IMR-90 (cell line): ENCODE data around the gene FAM237A. TPM values are rescaled to one million over a fixed set of nuclear protein-coding genes. Genes with fewer than 3 reads are reported as not detected.

Experiments used
- ATAC-seq: fragments of 200-7000 bp; cut with Tn5 transposase; 2 replicates; pipeline ENCODE4 v1.9.1; 2020; ENCODE audit warnings: low read depth, mild to moderate bottlenecking, moderate library complexity
- BruUV-seq: library from RNA; stranded (reverse); fragments of 400-500 nt; replicated peaks from 2 replicates; lab custom pipeline; 2021; lab: Mats Ljungman, UMichigan
- CTCF ChIA-PET: fragments of 300-600 bp; formaldehyde crosslinking; extraction: SDS; loops from one replicate; lab custom pipeline; 2021; ENCODE audit warnings: antibody characterized with exemption; lab: Yijun Ruan, JAX
- POLR2A ChIA-PET: fragments of 300-600 bp; sonication (Branson Sonifier 250); formaldehyde crosslinking; loops from one replicate; lab custom pipeline; 2022; ENCODE audit warnings: antibody characterized with exemption; ENCODE audit not compliant: unreplicated experiment; lab: Charles Lee
- DNase-seq: peaks from one replicate; pipeline ENCODE4 v3.0.0; 2013
- H2AFZ ChIP-seq: replicated peaks from 2 replicates; pipeline ENCODE3; 2013; ENCODE audit warnings: low read length, mild to moderate bottlenecking; ENCODE audit not compliant: poor library complexity
- H2AK5ac ChIP-seq: 2 replicates; pipeline ENCODE4 v1.6.1; 2013; ENCODE audit warnings: low read depth, low read length, inconsistent platforms
- H2AK9ac ChIP-seq: replicated peaks from 2 replicates; pipeline ENCODE3; 2013; ENCODE audit warnings: mild to moderate bottlenecking, low read depth, low read length, moderate library complexity; ENCODE audit not compliant: poor library complexity
- H2BK120ac ChIP-seq: 2 replicates; pipeline ENCODE4 v1.6.1; 2013; ENCODE audit warnings: low read depth, low read length, inconsistent platforms
- H2BK15ac ChIP-seq: 3 replicates; pipeline ENCODE4 v1.6.1; 2013; ENCODE audit warnings: low read depth, low read length, inconsistent platforms
- H2BK20ac ChIP-seq: 2 replicates; pipeline ENCODE4 v1.6.1; 2013; ENCODE audit warnings: low read depth, mild to moderate bottlenecking, inconsistent platforms, low read length, moderate library complexity
- H2BK5ac ChIP-seq: 2 replicates; pipeline ENCODE4 v1.6.1; 2013; ENCODE audit warnings: mild to moderate bottlenecking, low read depth, low read length, inconsistent platforms; ENCODE audit not compliant: poor library complexity, severe bottlenecking
- H3K14ac ChIP-seq: replicated peaks from 2 replicates; pipeline ENCODE4 v1.6.1; 2013; ENCODE audit warnings: low read depth, low read length, inconsistent platforms
- H3K18ac ChIP-seq: 2 replicates; pipeline ENCODE4 v1.6.1; 2013; ENCODE audit warnings: low read depth, low read length, control low read depth
- H3K23ac ChIP-seq: 2 replicates; pipeline ENCODE4 v1.6.1; 2013; ENCODE audit warnings: low read depth, low read length, inconsistent platforms
- H3K27ac ChIP-seq: 2 replicates; pipeline ENCODE4 v1.5.1; 2013; ENCODE audit warnings: mild to moderate bottlenecking, control low read depth, low read length; ENCODE audit not compliant: insufficient read depth
- H3K27me3 ChIP-seq: 2 replicates; pipeline ENCODE4 v1.6.1; 2013; ENCODE audit warnings: low read length; ENCODE audit not compliant: control insufficient read depth, insufficient read depth
- H3K36me3 ChIP-seq: 2 replicates; pipeline ENCODE4 v1.6.1; 2013; ENCODE audit warnings: low read length, mixed read lengths; ENCODE audit not compliant: control insufficient read depth, insufficient read depth
- H3K4ac ChIP-seq: 2 replicates; pipeline ENCODE4 v1.6.1; 2013; ENCODE audit warnings: low read depth, low read length, inconsistent platforms
- H3K4me1 ChIP-seq: 2 replicates; pipeline ENCODE4 v1.6.1; 2013; ENCODE audit warnings: low read length, mixed read lengths; ENCODE audit not compliant: control insufficient read depth, insufficient read depth
- H3K4me2 ChIP-seq: 2 replicates; pipeline ENCODE4 v1.6.1; 2013; ENCODE audit warnings: low read depth, mild to moderate bottlenecking, control low read depth, low read length, moderate library complexity
- H3K4me3 ChIP-seq: 2 replicates; pipeline ENCODE4 v1.5.1; 2013; ENCODE audit warnings: low read depth, mild to moderate bottlenecking, control low read depth, low read length, moderate library complexity; ENCODE audit not compliant: insufficient read depth
- H3K56ac ChIP-seq: 2 replicates; pipeline ENCODE4 v1.6.1; 2013; ENCODE audit warnings: low read length, inconsistent platforms; ENCODE audit not compliant: insufficient read depth; ENCODE audit errors: extremely low read depth
- H3K79me1 ChIP-seq, 2 experiments: 2 replicates each; pipeline ENCODE4 v1.6.1; 2013; ENCODE audit warnings: low read length in 2 of 2, inconsistent platforms in 1 of 2, low read depth in 1 of 2
- H3K9ac ChIP-seq: 2 replicates; pipeline ENCODE4 v1.6.1; 2013; ENCODE audit warnings: low read depth, low read length, control low read depth
- H3K9me1 ChIP-seq: 2 replicates; pipeline ENCODE4 v1.6.1; 2013; ENCODE audit warnings: low read length, inconsistent platforms; ENCODE audit not compliant: insufficient read depth
- H3K9me3 ChIP-seq: 2 replicates; pipeline ENCODE4 v1.6.1; 2013; ENCODE audit warnings: low read length; ENCODE audit not compliant: control insufficient read depth, insufficient read depth
- H4K20me1 ChIP-seq: 2 replicates; pipeline ENCODE4 v1.6.1; 2013; ENCODE audit warnings: low read length, inconsistent platforms; ENCODE audit not compliant: insufficient read depth
- H4K5ac ChIP-seq: 2 replicates; pipeline ENCODE4 v1.6.1; 2013; ENCODE audit warnings: mild to moderate bottlenecking, low read depth, low read length, control low read depth
- H4K8ac ChIP-seq, 2 experiments: 2 replicates each; pipeline ENCODE4 v1.6.1; 2013; ENCODE audit warnings: low read depth in 2 of 2, low read length in 2 of 2, control low read depth in 1 of 2, inconsistent platforms in 1 of 2
- H4K91ac ChIP-seq: 2 replicates; pipeline ENCODE4 v1.6.1; 2013; ENCODE audit warnings: low read depth, low read length, inconsistent platforms; ENCODE audit not compliant: insufficient read depth
- BHLHE40 ChIP-seq: fragments of 150-350 bp; IDR thresholded peaks from 2 replicates; pipeline ENCODE4 v1.6.1; 2016; ENCODE audit warnings: mild to moderate bottlenecking, low read depth, low read length
- CEBPB ChIP-seq: IDR thresholded peaks from 2 replicates; pipeline ENCODE4 v1.6.1; 2012; ENCODE audit warnings: low read depth, low read length, improper control_type of control experiment
- CHD1 ChIP-seq: IDR thresholded peaks from 2 replicates; pipeline ENCODE4 v1.6.1; 2012; ENCODE audit warnings: low read depth, low read length, improper control_type of control experiment
- ELK1 ChIP-seq: fragments of 150-350 bp; IDR thresholded peaks from 2 replicates; pipeline ENCODE4 v1.6.1; 2016; ENCODE audit warnings: low read depth, mild to moderate bottlenecking, low read length, moderate library complexity, borderline replicate concordance
- MAFK ChIP-seq: IDR thresholded peaks from 2 replicates; pipeline ENCODE4 v1.6.1; 2012; ENCODE audit warnings: low read depth, low read length, improper control_type of control experiment
- MAZ ChIP-seq: IDR thresholded peaks from 2 replicates; pipeline ENCODE4 v1.6.1; 2012; ENCODE audit warnings: low read depth, mild to moderate bottlenecking, low read length, improper control_type of control experiment, moderate library complexity, borderline replicate concordance
- MXI1 ChIP-seq: IDR thresholded peaks from 2 replicates; pipeline ENCODE4 v1.6.1; 2012; ENCODE audit warnings: low read depth, mild to moderate bottlenecking, low read length, moderate library complexity, borderline replicate concordance
- NFE2L2 ChIP-seq: fragments of 150-350 bp; IDR thresholded peaks from 2 replicates; pipeline ENCODE4 v1.6.1; 2016; ENCODE audit warnings: low read depth, mild to moderate bottlenecking, low read length
- POLR2A ChIP-seq: IDR thresholded peaks from 2 replicates; pipeline ENCODE4 v1.6.1; 2012; ENCODE audit warnings: mild to moderate bottlenecking, low read depth, low read length
- RAD21 ChIP-seq: IDR thresholded peaks from 2 replicates; pipeline ENCODE4 v1.6.1; 2012; ENCODE audit warnings: low read length, improper control_type of control experiment
- RCOR1 ChIP-seq: IDR thresholded peaks from 2 replicates; pipeline ENCODE4 v1.6.1; 2012; ENCODE audit warnings: mild to moderate bottlenecking, low read length, improper control_type of control experiment; ENCODE audit not compliant: insufficient replicate concordance
- RFX5 ChIP-seq: IDR thresholded peaks from 2 replicates; pipeline ENCODE4 v1.8.0; 2012; ENCODE audit warnings: low read depth, mild to moderate bottlenecking, low read length, moderate library complexity
- SMC3 ChIP-seq: fragments of 150-350 bp; IDR thresholded peaks from 2 replicates; pipeline ENCODE4 v1.6.1; 2016; ENCODE audit warnings: low read depth, mild to moderate bottlenecking, antibody characterized with exemption, low read length, moderate library complexity
- USF2 ChIP-seq: fragments of 150-350 bp; IDR thresholded peaks from 2 replicates; pipeline ENCODE4 v1.6.1; 2017; ENCODE audit warnings: mild to moderate bottlenecking, antibody characterized with exemption, low read length, low read depth
- WGBS, 2 experiments: methylation state at CpG; one replicate each; pipeline versions ENCODE4 v1.1.5 to v1.1.7; 2013; ENCODE audit warnings: missing lambda C conversion rate in 2 of 2; ENCODE audit not compliant: insufficient read length in 1 of 2; ENCODE audit errors: extremely low coverage in 2 of 2; 5-methylcytosine and 5-hydroxymethylcytosine counted together
- dilution Hi-C: fragments of 300-500 bp; cut with HindIII; formaldehyde crosslinking; loops from one replicate; pipeline ENCODE4 v1.14.3; 2018; ENCODE audit warnings: low sequenced_read_pairs; ENCODE audit not compliant: unreplicated experiment
- in situ Hi-C: fragments of 300-500 bp; cut with MboI; formaldehyde crosslinking; loops from 3 replicates; pipeline ENCODE4 v1.14.3; 2019; ENCODE audit warnings: low sequenced_read_pairs, inconsistent platforms, mixed read lengths
- intact Hi-C: fragments of 100-400 bp; cut with micrococcal nuclease; formaldehyde crosslinking; loops from 2 replicates; pipeline ENCODE4 v1.10.0; 2022
- polyA plus RNA-seq, 3 experiments: library from polyadenylated mRNA; depleted of rRNA; stranded (reverse); fragments of >200 nt; gene quantifications; 2 replicates each; pipeline ENCODE4 v1.2.3, GENCODE V29; 2012; ENCODE audit warnings: low replicate concordance in 1 of 3
- total RNA-seq: library from RNA; depleted of rRNA; stranded (reverse); fragments of >200 nt; gene quantifications from 2 replicates; pipeline ENCODE4 v1.2.3, GENCODE V29; 2012
- TF ChIP-seq, protein P1 (sequence below): conservative IDR thresholded peaks from 2 replicates; pipeline ENCODE4 v1.5.1; 2012; ENCODE audit warnings: mild to moderate bottlenecking, low read depth, low read length, improper control_type of control experiment

FAM237A gene
- total and polyA plus RNA-seq, 2 of the 4 experiments (the other 2 are of a cell fraction) = not detected

DNA sequence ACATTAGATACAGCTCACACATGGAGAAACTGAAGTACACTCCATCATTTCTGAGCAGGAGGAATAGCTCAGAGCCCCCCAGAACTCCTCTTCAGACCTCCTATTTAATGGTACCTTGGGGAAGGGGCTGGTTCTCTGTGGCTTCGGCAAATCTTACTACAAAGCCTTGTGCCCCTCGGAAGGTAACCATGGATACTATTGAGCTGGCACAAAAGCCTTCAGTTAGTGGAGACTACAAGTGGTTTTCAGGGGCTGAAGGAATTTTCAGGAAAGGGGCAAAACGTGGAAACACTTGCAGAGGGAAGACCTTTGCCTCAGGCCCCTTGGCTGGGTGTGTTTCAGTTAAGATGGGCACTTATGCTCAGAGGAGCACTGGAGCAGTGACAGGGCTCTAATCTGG lies 1.1 kb upstream of the FAM237A start:
- no peak overlapping the region for H3K18ac ChIP-seq
- WGBS, 2 experiments = 33% methylated on average over 3 of the region's 3 CpGs; no CpG with 5 or more reads in 1 of the 2 experiments
- H3K79me1 ChIP-seq = no peaks in the 10 kb centered on the region
- H4K91ac ChIP-seq = no peak overlapping the region
- intact Hi-C loops (no loop called here), dilution Hi-C loops (no loop called here), in situ Hi-C loops (no loop called here)
- no peak overlapping the region for H2AFZ ChIP-seq
- no peaks in the 10 kb centered on the region for H3K9me1 ChIP-seq
- H2BK20ac ChIP-seq = no peak overlapping the region
- no peak overlapping the region for H2AK5ac ChIP-seq
- no peak overlapping the region for H3K14ac ChIP-seq
- H4K8ac ChIP-seq = no peak overlapping the region
- BruUV-seq = no TSS peak
- no peak overlapping the region for H2BK15ac ChIP-seq
- H2BK120ac ChIP-seq = no peak overlapping the region
- no peak overlapping the region for H3K4ac ChIP-seq
- CTCF ChIA-PET = no interaction called here
- H3K27ac ChIP-seq = no peak overlapping the region
- H4K20me1 ChIP-seq = no peaks in the 10 kb centered on the region
- no peaks in the 10 kb centered on the region for H3K4me1 ChIP-seq
- no peaks in the 10 kb centered on the region for H3K36me3 ChIP-seq
- no peak overlapping the region for H3K56ac ChIP-seq
- no peak overlapping the region for H3K4me3 ChIP-seq
- no peak overlapping the region for H3K9ac ChIP-seq
- H2BK5ac ChIP-seq = no peak overlapping the region
- no peak for TF ChIP-seq RAD21
- TF ChIP-seq SMC3 = no peak
- no peak for TF ChIP-seq MXI1
- TF ChIP-seq RCOR1 = no peak
- TF ChIP-seq ELK1 = no peak
- TF ChIP-seq MAZ = no peak
- TF ChIP-seq CHD1 = no peak
- TF ChIP-seq RFX5 = no peak
- no peak for TF ChIP-seq USF2
- TF ChIP-seq MAFK = no peak
- no peak for TF ChIP-seq BHLHE40
- TF ChIP-seq, protein P1, sequence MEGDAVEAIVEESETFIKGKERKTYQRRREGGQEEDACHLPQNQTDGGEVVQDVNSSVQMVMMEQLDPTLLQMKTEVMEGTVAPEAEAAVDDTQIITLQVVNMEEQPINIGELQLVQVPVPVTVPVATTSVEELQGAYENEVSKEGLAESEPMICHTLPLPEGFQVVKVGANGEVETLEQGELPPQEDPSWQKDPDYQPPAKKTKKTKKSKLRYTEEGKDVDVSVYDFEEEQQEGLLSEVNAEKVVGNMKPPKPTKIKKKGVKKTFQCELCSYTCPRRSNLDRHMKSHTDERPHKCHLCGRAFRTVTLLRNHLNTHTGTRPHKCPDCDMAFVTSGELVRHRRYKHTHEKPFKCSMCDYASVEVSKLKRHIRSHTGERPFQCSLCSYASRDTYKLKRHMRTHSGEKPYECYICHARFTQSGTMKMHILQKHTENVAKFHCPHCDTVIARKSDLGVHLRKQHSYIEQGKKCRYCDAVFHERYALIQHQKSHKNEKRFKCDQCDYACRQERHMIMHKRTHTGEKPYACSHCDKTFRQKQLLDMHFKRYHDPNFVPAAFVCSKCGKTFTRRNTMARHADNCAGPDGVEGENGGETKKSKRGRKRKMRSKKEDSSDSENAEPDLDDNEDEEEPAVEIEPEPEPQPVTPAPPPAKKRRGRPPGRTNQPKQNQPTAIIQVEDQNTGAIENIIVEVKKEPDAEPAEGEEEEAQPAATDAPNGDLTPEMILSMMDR = no peak
- no peak for TF ChIP-seq NFE2L2
- no peak for TF ChIP-seq CEBPB
- TF ChIP-seq POLR2A = no peak
- POLR2A ChIA-PET = no interaction called here
- H2AK9ac ChIP-seq = no peak overlapping the region
- no peak overlapping the region for H3K4me2 ChIP-seq
- no peak overlapping the region for H4K5ac ChIP-seq
- ATAC-seq (no peak), DNase-seq (no peak)
- H3K23ac ChIP-seq = no peak overlapping the region
- no peaks in the 10 kb centered on the region for H3K9me3 ChIP-seq
- peaks cover 10% of the 10 kb centered on the region for H3K27me3 ChIP-seq
